Measurements from ENCODE around the gene TTPAL.

- no peak for TF ChIP-seq CTCF (IDR thresholded peaks at IDR 0.05)
- no peak for TF ChIP-seq POLR2A (IDR thresholded peaks at IDR 0.05)
These were observed 19.0 kb downstream of the TTPAL start for GRCh38 chr20:44494681-44495080.

Measured in right lobe of liver (tissue), 4 donors.